Hepatocyte (in vitro differentiated cells): Measurements from ENCODE around the gene CMSS1.

Source experiments
- EZH2 ChIP-seq: fragments of 200-600 bp; sonication (generic); IDR thresholded peaks from 2 replicates; pipeline ENCODE4 v1.6.1; 2016; ENCODE audit warnings: antibody characterized with exemption, mild to moderate bottlenecking, borderline replicate concordance
- EZH2phosphoT487 ChIP-seq: fragments of 200-600 bp; sonication (generic); IDR thresholded peaks from one replicate; pipeline ENCODE4 v1.6.1; 2018; ENCODE audit warnings: antibody characterized with exemption, mild to moderate bottlenecking, low read depth, moderate library complexity; ENCODE audit not compliant: unreplicated experiment, severe bottlenecking
- TF ChIP-seq, protein P1 (sequence below): fragments of 200-600 bp; sonication (generic); IDR thresholded peaks from 2 replicates; pipeline ENCODE4 v1.5.1; 2016; ENCODE audit warnings: antibody characterized with exemption, mild to moderate bottlenecking; ENCODE audit not compliant: poor library complexity

DNA sequence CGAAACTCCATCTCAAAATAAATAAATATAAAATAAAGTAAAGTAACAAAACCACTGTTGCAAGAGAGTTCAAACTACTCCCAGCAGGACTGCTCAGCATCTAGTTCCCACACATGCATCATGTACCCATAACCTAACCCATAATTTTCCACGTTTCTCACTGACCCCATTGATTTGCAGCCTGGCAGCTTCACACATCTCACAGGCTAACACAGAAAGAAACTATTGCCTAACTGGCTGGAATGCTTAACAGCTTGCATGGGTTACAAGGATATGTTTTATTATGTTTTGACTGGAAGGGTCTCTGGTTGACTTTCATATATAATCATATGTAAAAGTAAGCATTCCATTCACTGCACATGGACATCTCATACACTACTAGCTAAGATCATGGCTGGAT is 387.5 kb downstream of the CMSS1 start:
- TF ChIP-seq, protein P1, sequence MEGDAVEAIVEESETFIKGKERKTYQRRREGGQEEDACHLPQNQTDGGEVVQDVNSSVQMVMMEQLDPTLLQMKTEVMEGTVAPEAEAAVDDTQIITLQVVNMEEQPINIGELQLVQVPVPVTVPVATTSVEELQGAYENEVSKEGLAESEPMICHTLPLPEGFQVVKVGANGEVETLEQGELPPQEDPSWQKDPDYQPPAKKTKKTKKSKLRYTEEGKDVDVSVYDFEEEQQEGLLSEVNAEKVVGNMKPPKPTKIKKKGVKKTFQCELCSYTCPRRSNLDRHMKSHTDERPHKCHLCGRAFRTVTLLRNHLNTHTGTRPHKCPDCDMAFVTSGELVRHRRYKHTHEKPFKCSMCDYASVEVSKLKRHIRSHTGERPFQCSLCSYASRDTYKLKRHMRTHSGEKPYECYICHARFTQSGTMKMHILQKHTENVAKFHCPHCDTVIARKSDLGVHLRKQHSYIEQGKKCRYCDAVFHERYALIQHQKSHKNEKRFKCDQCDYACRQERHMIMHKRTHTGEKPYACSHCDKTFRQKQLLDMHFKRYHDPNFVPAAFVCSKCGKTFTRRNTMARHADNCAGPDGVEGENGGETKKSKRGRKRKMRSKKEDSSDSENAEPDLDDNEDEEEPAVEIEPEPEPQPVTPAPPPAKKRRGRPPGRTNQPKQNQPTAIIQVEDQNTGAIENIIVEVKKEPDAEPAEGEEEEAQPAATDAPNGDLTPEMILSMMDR, result no peak
- TF ChIP-seq EZH2phosphoT487 (no peak), EZH2 (no peak)
